Transverse colon (tissue), 3 donors: ENCODE results near the gene BLCAP.

ENCODE experiments used
- POLR2A ChIP-seq: fragments of 450-650 bp; IDR thresholded peaks from one replicate; pipeline ENCODE4 v1.6.1; 2016; ENCODE audit warnings: antibody characterized with exemption, mild to moderate bottlenecking, moderate library complexity
- TF ChIP-seq, protein P1 (sequence below), 5 experiments: fragments of 200-600 bp in 3 of 5; fragments of 450-650 bp in 2 of 5; sonication (generic) in 3 of 5; IDR thresholded peaks; 1 replicate in 2 of 5; 2 replicates in 3 of 5; pipeline ENCODE4 v1.5.1; 2016 to 2017; ENCODE audit warnings: antibody characterized with exemption in 5 of 5, inconsistent platforms in 3 of 5, mild to moderate bottlenecking in 2 of 5, moderate library complexity in 1 of 5

- TF ChIP-seq, protein P1, sequence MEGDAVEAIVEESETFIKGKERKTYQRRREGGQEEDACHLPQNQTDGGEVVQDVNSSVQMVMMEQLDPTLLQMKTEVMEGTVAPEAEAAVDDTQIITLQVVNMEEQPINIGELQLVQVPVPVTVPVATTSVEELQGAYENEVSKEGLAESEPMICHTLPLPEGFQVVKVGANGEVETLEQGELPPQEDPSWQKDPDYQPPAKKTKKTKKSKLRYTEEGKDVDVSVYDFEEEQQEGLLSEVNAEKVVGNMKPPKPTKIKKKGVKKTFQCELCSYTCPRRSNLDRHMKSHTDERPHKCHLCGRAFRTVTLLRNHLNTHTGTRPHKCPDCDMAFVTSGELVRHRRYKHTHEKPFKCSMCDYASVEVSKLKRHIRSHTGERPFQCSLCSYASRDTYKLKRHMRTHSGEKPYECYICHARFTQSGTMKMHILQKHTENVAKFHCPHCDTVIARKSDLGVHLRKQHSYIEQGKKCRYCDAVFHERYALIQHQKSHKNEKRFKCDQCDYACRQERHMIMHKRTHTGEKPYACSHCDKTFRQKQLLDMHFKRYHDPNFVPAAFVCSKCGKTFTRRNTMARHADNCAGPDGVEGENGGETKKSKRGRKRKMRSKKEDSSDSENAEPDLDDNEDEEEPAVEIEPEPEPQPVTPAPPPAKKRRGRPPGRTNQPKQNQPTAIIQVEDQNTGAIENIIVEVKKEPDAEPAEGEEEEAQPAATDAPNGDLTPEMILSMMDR (IDR thresholded peaks at IDR 0.05) = no peak
- no peak for TF ChIP-seq POLR2A
Measured at GRCh38 chr20:37473249-37474000, 54.3 kb downstream of the BLCAP start.
